H1 (cell line): Measurements from ENCODE around the gene KLK7. TPM values are rescaled to one million over a fixed set of nuclear protein-coding genes. Genes with fewer than 3 reads are reported as not detected.
A peak's percentile ranks its signal among the peaks of the same experiment; 100 is the strongest.

ENCODE experiments used
- CTCF ChIA-PET: fragments of 300-600 bp; sonication (Branson Sonifier 250); formaldehyde crosslinking; loops from one replicate; lab custom pipeline; 2021; ENCODE audit not compliant: partially characterized antibody; lab: Charles Lee
- POLR2A ChIA-PET: fragments of 300-600 bp; sonication (Branson Sonifier 250); formaldehyde crosslinking; loops from one replicate; lab custom pipeline; 2021; ENCODE audit warnings: inconsistent platforms; ENCODE audit not compliant: partially characterized antibody; lab: Charles Lee
- DNase-seq, 2 experiments: peaks; one replicate each; pipeline versions ENCODE4 v3.0.0 to v3.0.0-alpha.2; 2010 to 2022; ENCODE audit warnings: low spot score in 2 of 2, low read depth in 1 of 2, mixed read lengths in 1 of 2
- FAIRE-seq: peaks from 2 replicates; lab custom pipeline; 2011; peaks lifted over from hg19 to GRCh38; lab: Jason Lieb, UNC
- H2AFZ ChIP-seq: 2 replicates; pipeline ENCODE4 v1.8.1; 2012; ENCODE audit warnings: low read length, inconsistent platforms
- H2AK5ac ChIP-seq: 2 replicates; pipeline ENCODE4 v1.6.1; 2013; ENCODE audit warnings: low read depth, low read length
- H2BK120ac ChIP-seq: replicated peaks from 2 replicates; pipeline ENCODE3; 2013; ENCODE audit warnings: low read depth, low read length, inconsistent platforms
- H2BK12ac ChIP-seq: 2 replicates; pipeline ENCODE4 v1.6.1; 2013; ENCODE audit warnings: low read depth, low read length
- H2BK15ac ChIP-seq: 2 replicates; pipeline ENCODE4 v1.6.1; 2013; ENCODE audit warnings: low read length
- H2BK20ac ChIP-seq: 2 replicates; pipeline ENCODE4 v1.6.1; 2013; ENCODE audit warnings: low read length
- H2BK5ac ChIP-seq: 2 replicates; pipeline ENCODE4 v1.6.1; 2013; ENCODE audit warnings: low read depth, low read length
- H3K14ac ChIP-seq: 2 replicates; pipeline ENCODE4 v1.6.1; 2013; ENCODE audit warnings: inconsistent platforms; ENCODE audit not compliant: insufficient read length
- H3K18ac ChIP-seq: 2 replicates; pipeline ENCODE4 v1.6.1; 2013; ENCODE audit warnings: low read length; ENCODE audit errors: extremely low read depth
- H3K23ac ChIP-seq: 2 replicates; pipeline ENCODE4 v1.6.1; 2013; ENCODE audit warnings: inconsistent platforms; ENCODE audit not compliant: insufficient read length
- H3K23me2 ChIP-seq: 2 replicates; pipeline ENCODE4 v1.6.1; 2013; ENCODE audit warnings: low read depth, low read length
- H3K27ac ChIP-seq: 2 replicates; pipeline ENCODE4 v1.6.1; 2011; ENCODE audit warnings: low read depth, low read length, inconsistent platforms
- H3K27me3 ChIP-seq, 4 experiments: replicated peaks in 1 of 4; 1 replicate in 1 of 4; 2 replicates in 3 of 4; pipeline versions ENCODE4 v1.6.1 to v1.8.1; 2011 to 2013; ENCODE audit warnings: low read length in 3 of 4, mild to moderate bottlenecking in 3 of 4, inconsistent platforms in 2 of 4, mixed read lengths in 2 of 4, moderate library complexity in 1 of 4; ENCODE audit not compliant: control insufficient read depth in 3 of 4, insufficient read depth in 3 of 4; ENCODE audit errors: extremely low read depth in 1 of 4
- H3K36me3 ChIP-seq, 4 experiments: 2 replicates each; pipeline versions ENCODE4 v1.6.1 to v1.8.1; 2011 to 2013; ENCODE audit warnings: mild to moderate bottlenecking in 4 of 4, low read length in 3 of 4, moderate library complexity in 2 of 4, control low read depth in 1 of 4, inconsistent platforms in 1 of 4; ENCODE audit not compliant: insufficient read depth in 4 of 4, control insufficient read depth in 2 of 4
- H3K4ac ChIP-seq: replicated peaks from 2 replicates; pipeline ENCODE3; 2013; ENCODE audit warnings: low read length, low read depth, mixed read lengths, inconsistent platforms; ENCODE audit not compliant: insufficient read length
- H3K4me1 ChIP-seq, 4 experiments: replicated peaks in 1 of 4; 1 replicate in 1 of 4; 2 replicates in 3 of 4; pipeline versions ENCODE4 v1.6.1 to v1.8.1; 2011 to 2013; ENCODE audit warnings: low read length in 3 of 4, inconsistent platforms in 2 of 4, mixed read lengths in 1 of 4; ENCODE audit not compliant: insufficient read depth in 4 of 4, control insufficient read depth in 3 of 4
- H3K4me2 ChIP-seq, 2 experiments: 2 replicates each; pipeline versions ENCODE4 v1.6.1 to v1.8.1; 2011 to 2013; ENCODE audit warnings: low read depth in 2 of 2, low read length in 2 of 2, control low read depth in 1 of 2, inconsistent platforms in 1 of 2, mild to moderate bottlenecking in 1 of 2; ENCODE audit not compliant: insufficient read depth in 1 of 2
- H3K4me3 ChIP-seq, 4 experiments: fragments of 200-600, 300-600 bp in 1 of 4; sonication (generic), shearing (Covaris generic), sonication (Bioruptor Twin) in 1 of 4; 2 replicates each; pipeline versions ENCODE4 v1.5.1 to v1.8.1; 2011 to 2016; ENCODE audit warnings: low read length in 4 of 4, low read depth in 3 of 4, control low read depth in 2 of 4, inconsistent platforms in 2 of 4, mild to moderate bottlenecking in 2 of 4, mixed read lengths in 1 of 4, moderate library complexity in 1 of 4; ENCODE audit not compliant: insufficient read depth in 2 of 4; ENCODE audit errors: extremely low read depth in 1 of 4
- H3K56ac ChIP-seq: replicated peaks from 2 replicates; pipeline ENCODE3; 2013; ENCODE audit warnings: low read depth, mild to moderate bottlenecking, mixed read lengths, low read length, inconsistent platforms; ENCODE audit not compliant: insufficient read length
- H3K79me1 ChIP-seq: 2 replicates; pipeline ENCODE4 v1.6.1; 2013; ENCODE audit warnings: low read depth, low read length, control low read depth
- H3K79me2 ChIP-seq, 2 experiments: 2 replicates each; pipeline versions ENCODE4 v1.6.1 to v1.8.1; 2012 to 2013; ENCODE audit warnings: low read length in 2 of 2, mild to moderate bottlenecking in 2 of 2, inconsistent platforms in 1 of 2; ENCODE audit not compliant: insufficient read depth in 2 of 2, control insufficient read depth in 1 of 2
- H3K9ac ChIP-seq, 4 experiments: replicated peaks in 1 of 4; 1 replicate in 1 of 4; 2 replicates in 3 of 4; pipeline versions ENCODE4 v1.6.1 to v1.8.1; 2011 to 2013; ENCODE audit warnings: low read depth in 3 of 4, low read length in 3 of 4, control low read depth in 2 of 4, mild to moderate bottlenecking in 2 of 4, moderate library complexity in 2 of 4, inconsistent platforms in 1 of 4; ENCODE audit errors: extremely low read depth in 1 of 4
- H3K9me3 ChIP-seq, 2 experiments: 2 replicates each; pipeline versions ENCODE4 v1.6.1 to v1.8.1; 2012 to 2013; ENCODE audit warnings: mild to moderate bottlenecking in 2 of 2, moderate library complexity in 2 of 2, control low read depth in 1 of 2, inconsistent platforms in 1 of 2, low read depth in 1 of 2, low read length in 1 of 2, mixed read lengths in 1 of 2; ENCODE audit not compliant: insufficient read depth in 2 of 2
- H4K20me1 ChIP-seq, 2 experiments: replicated peaks in 1 of 2; 2 replicates each; pipeline versions ENCODE3 to v1.8.1; 2011 to 2013; ENCODE audit warnings: inconsistent platforms in 2 of 2, low read length in 2 of 2, mild to moderate bottlenecking in 1 of 2; ENCODE audit not compliant: insufficient read depth in 2 of 2, control insufficient read depth in 1 of 2
- H4K5ac ChIP-seq: 2 replicates; pipeline ENCODE4 v1.6.1; 2013; ENCODE audit warnings: low read length, low read depth, mixed read lengths, inconsistent platforms; ENCODE audit not compliant: insufficient read length
- H4K8ac ChIP-seq: 2 replicates; pipeline ENCODE4 v1.8.0; 2013; ENCODE audit warnings: mild to moderate bottlenecking, moderate library complexity, low read length, inconsistent platforms; ENCODE audit not compliant: insufficient read depth; ENCODE audit errors: extremely low read depth
- H4K91ac ChIP-seq: replicated peaks from 2 replicates; pipeline ENCODE3; 2013; ENCODE audit warnings: low read length, mixed read lengths, inconsistent platforms; ENCODE audit not compliant: insufficient read length
- CBX5 ChIP-seq: fragments of 300-800, 300-1000 bp; sonication (generic); IDR thresholded peaks from 2 replicates; pipeline ENCODE4 v1.7.1; 2016; ENCODE audit warnings: antibody characterized with exemption, low read length, low read depth
- CBX8 ChIP-seq: fragments of 300-800, 300-1000 bp; sonication (generic); IDR thresholded peaks from 2 replicates; pipeline ENCODE4 v1.7.1; 2016; ENCODE audit warnings: low read depth, low read length, borderline replicate concordance
- CTBP2 ChIP-seq: IDR thresholded peaks from 2 replicates; pipeline ENCODE4 v1.7.0; 2011; ENCODE audit warnings: borderline replicate concordance, mild to moderate bottlenecking, moderate library complexity, mixed read lengths, low read length; ENCODE audit not compliant: insufficient read depth, insufficient read length
- EGR1 ChIP-seq: IDR thresholded peaks from 2 replicates; pipeline ENCODE4 v1.6.1; 2011; ENCODE audit warnings: low read depth, low read length, borderline replicate concordance
- HDAC2 ChIP-seq, 2 experiments: fragments of 300-600 bp in 1 of 2; sonication (generic) in 1 of 2; IDR thresholded peaks; 2 replicates each; pipeline ENCODE4 v1.6.1; 2011 to 2012; ENCODE audit warnings: low read depth in 2 of 2, low read length in 2 of 2, mild to moderate bottlenecking in 2 of 2, moderate library complexity in 2 of 2, borderline replicate concordance in 1 of 2, inconsistent platforms in 1 of 2
- KDM1A ChIP-seq: fragments of 200-600, 300-600 bp; sonication (generic); IDR thresholded peaks from 2 replicates; pipeline ENCODE4 v1.7.1; 2016; ENCODE audit warnings: mild to moderate bottlenecking, low read length, borderline replicate concordance
- NRF1 ChIP-seq: IDR thresholded peaks from 2 replicates; pipeline ENCODE4 v1.6.1; 2011; ENCODE audit warnings: mild to moderate bottlenecking, low read depth, low read length, improper control_type of control experiment
- POLR2A ChIP-seq, 2 experiments: IDR thresholded peaks; 1 replicate in 1 of 2; 2 replicates in 1 of 2; pipeline ENCODE4 v1.6.1; 2011; ENCODE audit warnings: low read depth in 2 of 2, low read length in 2 of 2, mild to moderate bottlenecking in 2 of 2; ENCODE audit errors: control extremely low read depth in 1 of 2
- RNF2 ChIP-seq: fragments of 200-900, 300-1000 bp; sonication (generic); IDR thresholded peaks from 2 replicates; pipeline ENCODE4 v1.7.1; 2016; ENCODE audit warnings: borderline replicate concordance, low read depth, mild to moderate bottlenecking, antibody characterized with exemption, low read length; ENCODE audit not compliant: poor library complexity, severe bottlenecking; ENCODE audit errors: missing control alignments
- TAF7 ChIP-seq: optimal IDR thresholded peaks from 2 replicates; pipeline ENCODE3; 2011; ENCODE audit warnings: low read depth, mild to moderate bottlenecking, inconsistent platforms, low read length, moderate library complexity, borderline replicate concordance
- WGBS, 2 experiments: shearing (Covaris generic) in 1 of 2; methylation state at CpG; one replicate each; pipeline versions ENCODE4 v1.1.6 to v1.1.7; 2013 to 2015; ENCODE audit warnings: low lambda C conversion rate in 2 of 2, mixed read lengths in 2 of 2, inconsistent platforms in 1 of 2, low coverage in 1 of 2, missing lambda C conversion rate in 1 of 2; ENCODE audit not compliant: insufficient replicate concordance in 2 of 2, insufficient coverage in 1 of 2, insufficient read length in 1 of 2; ENCODE audit errors: extremely low coverage in 1 of 2, missing lambda C conversion rate in 1 of 2; 5-methylcytosine and 5-hydroxymethylcytosine counted together
- polyA plus RNA-seq, 7 experiments: library from polyadenylated mRNA; depleted of rRNA in 3 of 7; stranded (reverse) in 5 of 7; unstranded in 2 of 7; fragments of >200 nt in 5 of 7; fragments of 200-250 nt in 2 of 7; gene quantifications; 1 replicate in 5 of 7; 2 replicates in 1 of 7; 4 replicates in 1 of 7; pipeline versions ENCODE4 v1.2.1 to v1.2.3, GENCODE V29; 2011 to 2013; ENCODE audit warnings: missing spikeins in 2 of 7, mixed read lengths in 2 of 7
- total RNA-seq: library from RNA; stranded (reverse); fragmentation: NEBNext Ultra II Directional; extraction: Animal tissue kit (Norgen Biotek cat#: 25700); gene quantifications from 2 replicates; pipeline ENCODE4 v1.2.1, GENCODE V29; 2021

Gene KLK7
- total and polyA plus RNA-seq, 2 of the 8 experiments (the other 6 are each of a cell fraction or from before 2014, with no cell fraction given) = 0.73 to 1.4 TPM

GRCh38 chr19:51023946-51024345, 40.2 kb upstream of the KLK7 start:
- Histone ChIP-seq H3K4me3 (no peak overlapping the region), H3K79me2 (no peaks in the 10 kb centered on the region), H4K8ac (no peak overlapping the region), H2BK12ac (peak overlapping the region; percentile 87; the same call in 1 of the 2 replicates), H4K20me1 (no peaks in the 10 kb centered on the region), H3K56ac (no peak overlapping the region), H3K9me3 (no peaks in the 10 kb centered on the region), H3K36me3 (no peaks in the 10 kb centered on the region), H3K4ac (no peak overlapping the region), H2BK15ac (peak overlapping the region; percentile 37; the same call in 1 of the 2 replicates), H3K27ac (no peak overlapping the region), H2AK5ac (no peak overlapping the region; the same call in 1 of the 2 replicates), H2BK20ac (no peak overlapping the region), H4K5ac (no peak overlapping the region), H2AFZ (no peak overlapping the region), H3K4me1 (peaks cover 3 to 32% (median 19%) of the 10 kb centered on the region in 4 experiments), H3K27me3 (peaks cover 0 to 12% (median 5%) of the 10 kb centered on the region in 4 experiments; a peak in 5 of 7 replicates), H3K4me2 (no peak overlapping the region), H3K18ac (no peak overlapping the region; the same call in 1 of the 2 replicates), H3K23ac (no peak overlapping the region), H3K9ac (no peak overlapping the region), H2BK5ac (no peak overlapping the region), H2BK120ac (no peak overlapping the region), H4K91ac (no peak overlapping the region), H3K79me1 (no peaks in the 10 kb centered on the region), H3K23me2 (peaks cover 5% of the 10 kb centered on the region; the same call in 1 of the 2 replicates), H3K14ac (no peak overlapping the region)
- ChIA-PET POLR2A (interaction anchor here (1.2 kb wide), 1 partner anchor 73 kb away, joined by 3 read pairs; no protein-coding TSS in a partner anchor), CTCF (interaction anchor here (1.3 to 15.0 kb wide), 3 partner anchors 69 to 95 kb away, joined by 3 to 269 read pairs (median 4); no protein-coding TSS in a partner anchor)
- DNase-seq = no peak
- FAIRE-seq = no peak
- WGBS, 2 experiments = 89% methylated on average over 9 of the region's 11 CpGs; no CpG with 5 or more reads in 1 of the 2 experiments
- TF ChIP-seq CBX8 (no peak), CTBP2 (no peak), NRF1 (no peak), CBX5 (no peak), KDM1A (no peak), EGR1 (no peak), POLR2A (IDR thresholded peaks at IDR 0.05; ENCODE audit: control extremely low read depth in 1 of 2, low read depth in 2 of 2, low read length in 2 of 2) (no peak), TAF7 (no peak), RNF2 (no peak), HDAC2 (IDR thresholded peaks at IDR 0.05; ENCODE audit: borderline replicate concordance in 1 of 2, low read depth in 2 of 2, low read length in 2 of 2) (no peak)
